ENCODE results near the gene PRSS36.

Gene PRSS36

GRCh38 chr16:31188450-31189411 lies 38.9 kb upstream of the PRSS36 start:
- DNase-seq (ENCODE audit: low read depth), result no peak
- H3K4me3 ChIP-seq (ENCODE audit: low read depth, low read length), result no peak overlapping the region
- TF ChIP-seq CTCF (IDR thresholded peaks at IDR 0.05; ENCODE audit: control insufficient read depth, extremely low read depth, insufficient read depth), result no peak

GRCh38 chr16:31187808-31188189 lies 37.9 kb upstream of the PRSS36 start:
- H3K4me3 ChIP-seq (ENCODE audit: low read depth, low read length), result no peak overlapping the region
- DNase-seq (ENCODE audit: low read depth), result no peak
- no peak for TF ChIP-seq CTCF (IDR thresholded peaks at IDR 0.05; ENCODE audit: control insufficient read depth, extremely low read depth, insufficient read depth)

GRCh38 chr16:31186930-31187807 lies 37.3 kb upstream of the PRSS36 start:
- no peak for TF ChIP-seq CTCF (IDR thresholded peaks at IDR 0.05; ENCODE audit: control insufficient read depth, extremely low read depth, insufficient read depth)
- H3K4me3 ChIP-seq (ENCODE audit: low read depth, low read length), result no peak overlapping the region

DNA sequence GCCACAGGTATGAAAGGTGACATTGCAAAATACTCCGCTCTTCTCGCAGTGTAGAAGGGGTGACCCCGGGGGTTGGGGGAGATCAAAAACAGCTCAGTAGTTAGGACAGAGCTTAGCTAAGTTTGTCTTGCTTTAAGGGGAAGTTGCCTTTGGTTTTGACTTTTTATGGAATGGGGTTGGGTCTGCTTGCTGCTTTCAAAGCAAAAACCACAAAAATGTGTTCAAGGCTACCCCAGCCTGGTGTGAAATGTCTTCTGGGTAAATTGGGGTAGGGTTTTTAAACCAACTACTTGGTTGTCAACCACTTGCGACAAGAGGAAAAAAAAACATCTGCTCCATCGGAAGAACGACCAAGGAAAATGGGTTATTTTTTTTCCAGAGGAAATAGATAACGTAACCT lies 36.3 kb upstream of the PRSS36 start:
- no peak for TF ChIP-seq CTCF (IDR thresholded peaks at IDR 0.05; ENCODE audit: control insufficient read depth, extremely low read depth, insufficient read depth)
- no peak for DNase-seq (ENCODE audit: low read depth)
- no peak overlapping the region for H3K4me3 ChIP-seq (ENCODE audit: low read depth, low read length)

More at GRCh38 chr16:31186930-31187807, 37.3 kb upstream of the PRSS36 start:
- no peak for DNase-seq (ENCODE audit: low read depth)

DNA sequence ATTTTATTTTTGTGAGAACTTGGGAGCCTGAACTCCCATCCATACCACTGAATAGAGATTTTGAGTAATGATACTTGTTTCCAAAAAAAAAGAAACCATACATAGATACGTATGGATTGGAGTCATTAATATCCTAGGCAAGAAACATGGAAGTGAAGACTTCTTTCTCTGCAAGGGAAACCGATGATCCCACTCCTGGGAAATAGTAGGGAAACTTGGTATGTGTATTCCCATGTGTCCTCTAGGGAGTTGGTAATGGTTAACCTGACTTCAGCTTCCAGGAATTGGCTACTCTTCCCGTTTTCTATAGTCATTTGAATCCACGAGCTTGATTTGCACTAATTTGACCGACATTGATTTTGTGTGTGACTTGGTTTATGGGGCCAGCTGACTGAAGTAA lies 35.5 kb upstream of the PRSS36 start:
- no peak for DNase-seq (ENCODE audit: low read depth)
- H3K4me3 ChIP-seq (ENCODE audit: low read depth, low read length), result no peak overlapping the region
- TF ChIP-seq CTCF (IDR thresholded peaks at IDR 0.05; ENCODE audit: control insufficient read depth, extremely low read depth, insufficient read depth), result no peak

GRCh38 chr16:31184888-31185287 lies 35.0 kb upstream of the PRSS36 start:
- H3K4me3 ChIP-seq (ENCODE audit: low read depth, low read length), result no peak overlapping the region
- no peak for TF ChIP-seq CTCF (IDR thresholded peaks at IDR 0.05; ENCODE audit: control insufficient read depth, extremely low read depth, insufficient read depth)
- no peak for DNase-seq (ENCODE audit: low read depth)

All from LNCaP clone FGC (cell line).